Measurements from ENCODE around the gene PNPLA8.

Gene PNPLA8

GRCh38 chr7:108455998-108456677 lies 69.8 kb downstream of the PNPLA8 start, which contains the start of gene NRCAM:
NRCAM (minus strand) TSS chr7:108456436; CDS start chr7:108240064, 216,372 bp downstream.
- Mint-ChIP-seq H3K36me3 (ENCODE audit: insufficient read depth) (peaks cover 3% of the 10 kb centered on the region), H3K9me3 (no peaks in the 10 kb centered on the region), H3K4me1 (ENCODE audit: low read depth in 2 of 2) (peaks cover 0 to 5% of the 10 kb centered on the region in 2 donors), H3K4me3 (peak within 1 kb of the TSS; percentile 31 to 59), H3K27ac (no peak within 1 kb of the TSS), H3K27me3 (peaks cover 54 to 78% of the 10 kb centered on the region in 2 donors)
- no peak for ATAC-seq (replicated peaks)
- DNase-seq = no peak

DNA sequence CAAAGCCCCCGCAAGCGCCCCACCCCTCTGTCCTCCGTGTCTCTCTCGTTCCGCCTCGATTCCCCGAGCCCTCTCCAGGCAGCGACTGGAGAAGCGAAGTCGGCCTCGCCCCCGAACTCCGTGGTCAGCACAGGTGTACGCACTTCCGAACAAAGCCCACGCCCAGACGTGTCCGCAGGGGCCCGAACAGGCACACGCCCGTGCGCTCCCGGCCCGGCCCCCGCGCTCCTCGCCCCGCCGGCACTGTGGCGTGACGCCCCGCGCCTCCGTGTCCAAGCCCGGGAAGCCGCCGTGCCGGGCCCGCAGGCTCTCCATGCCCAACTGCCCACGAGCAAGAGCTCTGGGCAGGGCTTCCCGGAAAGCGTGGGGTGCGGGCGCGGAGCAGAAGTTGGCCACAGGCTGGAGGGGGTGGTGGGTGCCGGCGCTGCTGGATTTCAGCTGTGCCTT lies 70.4 kb downstream of the PNPLA8 start:
- Mint-ChIP-seq H3K36me3 (ENCODE audit: insufficient read depth) (peaks cover 3% of the 10 kb centered on the region), H3K4me3 (no peak overlapping the region), H3K9me3 (no peaks in the 10 kb centered on the region), H3K27me3 (peaks cover 52 to 77% of the 10 kb centered on the region in 2 donors), H3K4me1 (ENCODE audit: low read depth in 2 of 2) (peaks cover 0 to 5% of the 10 kb centered on the region in 2 donors), H3K27ac (no peak overlapping the region)
- ATAC-seq (replicated peaks) (no peak), DNase-seq (no peak)

DNA sequence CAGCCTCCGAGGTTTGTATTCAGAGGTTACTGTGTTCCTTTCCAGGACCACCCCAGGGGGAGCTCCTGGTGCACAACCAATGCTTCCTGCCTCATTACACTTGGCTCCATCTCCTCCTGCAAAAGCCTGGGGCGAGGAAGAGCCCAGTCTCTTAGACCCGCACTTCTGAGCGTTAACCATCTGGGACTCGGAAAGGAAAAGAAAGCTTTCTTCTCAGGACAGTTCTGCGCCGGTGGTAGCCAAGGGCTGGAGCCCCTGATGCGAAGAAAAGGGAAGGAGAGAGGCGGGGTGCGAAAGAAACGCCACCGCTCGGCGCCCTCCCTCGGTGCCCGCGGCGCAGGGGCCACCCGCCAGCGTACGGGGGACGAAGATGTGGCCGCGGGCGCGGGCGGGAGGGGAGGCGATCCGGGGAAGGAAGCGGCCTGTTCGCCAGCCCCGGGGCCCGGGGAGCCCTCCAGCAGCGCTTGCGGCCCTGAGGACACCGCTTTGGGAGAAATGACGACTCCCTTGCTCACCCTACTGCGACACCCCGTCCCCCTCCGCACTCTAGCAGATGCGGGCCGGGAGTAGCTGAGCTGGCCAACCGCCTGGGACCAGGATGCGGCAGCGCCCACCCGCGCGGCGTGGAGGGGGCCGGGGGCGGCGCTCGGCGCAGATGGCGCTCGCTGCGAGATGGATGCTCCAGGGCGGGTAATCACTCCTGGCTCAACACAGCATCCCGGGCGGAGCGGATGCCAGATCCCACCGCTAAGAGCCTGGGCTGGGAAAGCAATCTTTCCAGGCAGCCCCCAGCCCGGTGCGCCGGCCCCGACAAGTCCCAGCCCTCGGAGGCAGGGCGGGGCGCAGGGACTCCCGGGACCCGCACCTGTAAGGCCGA lies 71.0 kb downstream of the PNPLA8 start:
- H3K4me1 Mint-ChIP-seq (ENCODE audit: low read depth in 2 of 2) = peaks cover 0 to 5% of the 10 kb centered on the region in 2 donors
- no peaks in the 10 kb centered on the region for H3K9me3 Mint-ChIP-seq
- ATAC-seq (replicated peaks) = no peak
- peak overlapping the region in 1 of 2 donors; percentile 65 for H3K4me3 Mint-ChIP-seq
- DNase-seq = no peak
- peaks cover 52 to 70% of the 10 kb centered on the region in 2 donors for H3K27me3 Mint-ChIP-seq
- H3K36me3 Mint-ChIP-seq (ENCODE audit: insufficient read depth) = peaks cover 3% of the 10 kb centered on the region
- H3K27ac Mint-ChIP-seq = no peak overlapping the region

- Mint-ChIP-seq H3K4me3 (peak overlapping the region in 1 of 2 donors; percentile 65), H3K36me3 (ENCODE audit: insufficient read depth) (peaks cover 3% of the 10 kb centered on the region), H3K9me3 (no peaks in the 10 kb centered on the region), H3K4me1 (ENCODE audit: low read depth in 2 of 2) (peaks cover 0 to 5% of the 10 kb centered on the region in 2 donors), H3K27ac (no peak overlapping the region), H3K27me3 (peaks cover 57 to 64% of the 10 kb centered on the region in 2 donors)
- DNase-seq (no peak), ATAC-seq (replicated peaks) (no peak)
Measured at GRCh38 chr7:108454317-108454673, 71.6 kb downstream of the PNPLA8 start.

GRCh38 chr7:108453320-108453719 lies 72.6 kb downstream of the PNPLA8 start:
- DNase-seq (no peak), ATAC-seq (replicated peaks) (no peak)
- no peak overlapping the region for H3K27ac Mint-ChIP-seq
- no peaks in the 10 kb centered on the region for H3K9me3 Mint-ChIP-seq
- peaks cover 55% of the 10 kb centered on the region in 2 donors for H3K27me3 Mint-ChIP-seq
- H3K36me3 Mint-ChIP-seq (ENCODE audit: insufficient read depth) = peaks cover 3% of the 10 kb centered on the region
- no peak overlapping the region for H3K4me3 Mint-ChIP-seq
- peaks cover 0 to 5% of the 10 kb centered on the region in 2 donors for H3K4me1 Mint-ChIP-seq (ENCODE audit: low read depth in 2 of 2)

DNA sequence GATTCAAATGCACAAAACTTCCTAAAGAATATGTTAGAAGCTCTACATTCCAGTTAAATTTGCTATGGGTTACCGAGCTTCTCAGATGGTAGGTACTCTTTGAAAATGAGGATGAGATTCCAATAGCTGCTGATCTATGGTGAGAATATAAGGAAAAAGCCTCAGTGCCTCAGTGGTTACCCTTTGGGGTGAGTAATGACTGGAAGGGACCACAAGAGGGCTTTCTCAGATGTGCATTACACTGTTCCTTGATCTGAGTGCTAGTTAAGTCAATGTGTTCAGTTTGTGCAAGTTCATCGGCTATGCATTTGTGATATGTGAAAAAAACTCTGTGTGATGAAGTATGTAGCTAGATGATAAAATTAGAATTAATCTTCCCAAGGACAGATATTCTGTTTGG lies 73.2 kb downstream of the PNPLA8 start:
- H3K36me3 Mint-ChIP-seq (ENCODE audit: insufficient read depth) = peaks cover 3% of the 10 kb centered on the region
- DNase-seq = no peak
- ATAC-seq (replicated peaks) = peak; percentile 41
- H3K4me3 Mint-ChIP-seq = no peak overlapping the region
- H3K9me3 Mint-ChIP-seq = no peaks in the 10 kb centered on the region
- peaks cover 54 to 55% of the 10 kb centered on the region in 2 donors for H3K27me3 Mint-ChIP-seq
- H3K4me1 Mint-ChIP-seq (ENCODE audit: low read depth in 2 of 2) = peaks cover 0 to 5% of the 10 kb centered on the region in 2 donors
- H3K27ac Mint-ChIP-seq = no peak overlapping the region

- ATAC-seq (replicated peaks) = no peak
- Mint-ChIP-seq H3K4me3 (no peak overlapping the region), H3K27ac (no peak overlapping the region), H3K36me3 (ENCODE audit: insufficient read depth) (peaks cover 3% of the 10 kb centered on the region), H3K9me3 (no peaks in the 10 kb centered on the region), H3K27me3 (peaks cover 51 to 56% of the 10 kb centered on the region in 2 donors), H3K4me1 (ENCODE audit: low read depth in 2 of 2) (peaks cover 0 to 3% of the 10 kb centered on the region in 2 donors)
- DNase-seq = no peak
Measured at GRCh38 chr7:108451296-108451848, 74.6 kb downstream of the PNPLA8 start.

DNA sequence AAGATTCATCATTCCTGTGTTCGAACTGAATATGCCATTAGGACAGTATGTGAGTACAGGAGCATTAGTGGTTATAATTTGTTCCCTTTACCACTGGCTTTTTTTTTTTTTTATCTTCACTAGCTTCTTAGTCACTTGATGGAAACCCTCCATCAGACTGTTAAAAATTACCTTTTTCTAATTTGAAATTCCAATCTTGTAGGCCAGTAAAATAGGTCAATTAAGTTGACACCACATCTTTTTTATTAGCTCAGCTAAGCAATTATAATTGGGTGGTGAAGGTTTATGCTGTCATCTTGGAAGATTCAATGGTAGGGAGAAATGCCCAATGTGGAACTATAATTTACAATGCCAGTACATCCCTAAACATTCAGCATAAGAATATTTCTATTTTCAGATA lies 75.8 kb downstream of the PNPLA8 start:
- no peak for ATAC-seq (replicated peaks)
- Mint-ChIP-seq H3K4me1 (ENCODE audit: low read depth in 2 of 2) (peaks cover 0 to 3% of the 10 kb centered on the region in 2 donors), H3K27me3 (peaks cover 53 to 56% of the 10 kb centered on the region in 2 donors), H3K36me3 (ENCODE audit: insufficient read depth) (peaks cover 3% of the 10 kb centered on the region), H3K4me3 (no peak overlapping the region), H3K9me3 (no peaks in the 10 kb centered on the region), H3K27ac (no peak overlapping the region)
- no peak for DNase-seq

GRCh38 chr7:108449521-108449920 lies 76.4 kb downstream of the PNPLA8 start:
- no peaks in the 10 kb centered on the region for H3K9me3 Mint-ChIP-seq
- H3K4me1 Mint-ChIP-seq (ENCODE audit: low read depth in 2 of 2) = peaks cover 0 to 1% of the 10 kb centered on the region in 2 donors
- H3K36me3 Mint-ChIP-seq (ENCODE audit: insufficient read depth) = peaks cover under 1% of the 10 kb centered on the region
- no peak overlapping the region for H3K4me3 Mint-ChIP-seq
- no peak for ATAC-seq (replicated peaks)
- DNase-seq = no peak
- peaks cover 50 to 51% of the 10 kb centered on the region in 2 donors for H3K27me3 Mint-ChIP-seq
- no peak overlapping the region for H3K27ac Mint-ChIP-seq

- Mint-ChIP-seq H3K4me3 (no peak overlapping the region), H3K27ac (no peak overlapping the region), H3K27me3 (peaks cover 44 to 47% of the 10 kb centered on the region in 2 donors), H3K9me3 (no peaks in the 10 kb centered on the region), H3K4me1 (ENCODE audit: low read depth in 2 of 2) (no peaks in the 10 kb centered on the region), H3K36me3 (ENCODE audit: insufficient read depth) (no peaks in the 10 kb centered on the region)
- DNase-seq (no peak), ATAC-seq (replicated peaks) (no peak)
Measured at GRCh38 chr7:108448584-108449505, 77.1 kb downstream of the PNPLA8 start.

DNA sequence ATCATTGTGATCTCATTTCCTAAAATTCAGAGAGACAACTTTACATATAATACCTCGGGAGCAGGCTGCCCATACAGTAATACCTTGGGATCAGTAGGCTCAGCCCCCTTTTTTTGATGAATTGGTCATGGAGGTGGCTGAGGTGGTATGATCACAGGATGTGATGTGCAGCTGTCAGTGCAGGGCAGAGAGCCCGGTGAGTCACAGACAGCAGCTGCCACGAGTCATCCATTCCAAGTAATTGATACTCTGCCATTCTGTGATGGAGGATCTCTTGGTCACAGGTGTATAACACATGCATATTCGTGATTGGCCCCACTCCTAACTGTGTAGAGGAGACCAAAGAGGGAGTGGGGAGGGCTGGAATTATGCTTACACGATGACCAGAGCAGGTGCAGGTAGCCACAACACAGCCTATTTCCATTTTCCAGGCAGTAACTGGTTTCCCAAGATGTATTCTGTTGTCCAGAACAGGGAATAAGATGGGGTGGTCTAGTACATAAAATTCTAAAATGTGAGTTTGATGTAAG lies 83.8 kb downstream of the PNPLA8 start:
- H3K27ac Mint-ChIP-seq = no peak overlapping the region
- peaks cover 17 to 22% of the 10 kb centered on the region in 2 donors for H3K27me3 Mint-ChIP-seq
- H3K9me3 Mint-ChIP-seq = no peaks in the 10 kb centered on the region
- no peak overlapping the region for H3K4me3 Mint-ChIP-seq
- H3K4me1 Mint-ChIP-seq (ENCODE audit: low read depth in 2 of 2) = no peaks in the 10 kb centered on the region
- DNase-seq = no peak
- H3K36me3 Mint-ChIP-seq (ENCODE audit: insufficient read depth) = no peaks in the 10 kb centered on the region
- no peak for ATAC-seq (replicated peaks)

- no peaks in the 10 kb centered on the region for H3K4me1 Mint-ChIP-seq (ENCODE audit: low read depth in 2 of 2)
Measured at GRCh38 chr7:108441392-108441955, 84.5 kb downstream of the PNPLA8 start.

More at GRCh38 chr7:108441392-108441955, 84.5 kb downstream of the PNPLA8 start:
- Mint-ChIP-seq H3K27me3 (peaks cover 11 to 16% of the 10 kb centered on the region in 2 donors), H3K27ac (no peak overlapping the region), H3K36me3 (ENCODE audit: insufficient read depth) (no peaks in the 10 kb centered on the region), H3K4me3 (no peak overlapping the region), H3K9me3 (no peaks in the 10 kb centered on the region)
- ATAC-seq (replicated peaks) (no peak), DNase-seq (no peak)
